OCI-LY7 (cell line): ENCODE measurements around the gene PFKFB3.

ENCODE experiments used
- EZH2phosphoT487 ChIP-seq: fragments of 200-600 bp; sonication (generic); IDR thresholded peaks from 2 replicates; pipeline ENCODE4 v1.6.1; 2018; ENCODE audit warnings: low read depth, borderline replicate concordance, mild to moderate bottlenecking, mixed run types, antibody characterized with exemption, low read length, moderate library complexity, mixed read lengths
- TF ChIP-seq, protein P1 (sequence below): fragments of 200-600 bp; sonication (generic); conservative IDR thresholded peaks from 2 replicates; pipeline ENCODE4 v1.5.1; 2014; ENCODE audit warnings: mild to moderate bottlenecking, antibody characterized with exemption, low read length, moderate library complexity, mixed read lengths

DNA sequence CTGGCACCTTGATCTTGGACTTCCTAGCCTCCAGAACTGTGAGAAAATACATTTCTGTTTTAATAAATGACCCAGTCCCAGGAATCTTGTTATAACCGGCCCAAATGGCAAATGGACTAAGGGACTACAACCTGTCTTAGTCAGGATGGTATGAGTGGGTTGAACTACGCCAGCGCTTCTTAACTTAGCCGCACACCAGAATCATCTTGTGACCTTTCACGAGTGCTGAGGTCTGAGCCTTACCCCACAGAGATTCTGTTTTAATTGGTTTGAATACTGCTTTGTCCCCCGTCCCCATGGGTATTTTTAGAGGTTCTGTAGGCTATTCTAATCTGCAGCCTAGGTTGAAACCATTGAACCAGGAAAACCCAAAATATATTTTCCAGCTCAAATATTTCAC, 48.0 kb downstream of the PFKFB3 start:
- TF ChIP-seq, protein P1, sequence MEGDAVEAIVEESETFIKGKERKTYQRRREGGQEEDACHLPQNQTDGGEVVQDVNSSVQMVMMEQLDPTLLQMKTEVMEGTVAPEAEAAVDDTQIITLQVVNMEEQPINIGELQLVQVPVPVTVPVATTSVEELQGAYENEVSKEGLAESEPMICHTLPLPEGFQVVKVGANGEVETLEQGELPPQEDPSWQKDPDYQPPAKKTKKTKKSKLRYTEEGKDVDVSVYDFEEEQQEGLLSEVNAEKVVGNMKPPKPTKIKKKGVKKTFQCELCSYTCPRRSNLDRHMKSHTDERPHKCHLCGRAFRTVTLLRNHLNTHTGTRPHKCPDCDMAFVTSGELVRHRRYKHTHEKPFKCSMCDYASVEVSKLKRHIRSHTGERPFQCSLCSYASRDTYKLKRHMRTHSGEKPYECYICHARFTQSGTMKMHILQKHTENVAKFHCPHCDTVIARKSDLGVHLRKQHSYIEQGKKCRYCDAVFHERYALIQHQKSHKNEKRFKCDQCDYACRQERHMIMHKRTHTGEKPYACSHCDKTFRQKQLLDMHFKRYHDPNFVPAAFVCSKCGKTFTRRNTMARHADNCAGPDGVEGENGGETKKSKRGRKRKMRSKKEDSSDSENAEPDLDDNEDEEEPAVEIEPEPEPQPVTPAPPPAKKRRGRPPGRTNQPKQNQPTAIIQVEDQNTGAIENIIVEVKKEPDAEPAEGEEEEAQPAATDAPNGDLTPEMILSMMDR: no peak
- TF ChIP-seq EZH2phosphoT487: no peak
